ENCODE measurements around the gene PNPLA6.
"Not testable (repeated sequence)": the region's sequence is repeated elsewhere in the genome, so short reads cannot be mapped to it uniquely, and the experiment has no call there.

PNPLA6 gene

GRCh38 chr19:7534531-7535046, 928 bp upstream of the PNPLA6 start:
- DNase-seq = peak; percentile 60 to 66

GRCh38 chr19:7535998-7536695, 630 bp downstream of the PNPLA6 start:
- DNase-seq = no peak

- DNase-seq = not testable (repeated sequence)
Observed at GRCh38 chr19:7538990-7539389, 3.5 kb downstream of the PNPLA6 start.

GRCh38 chr19:7539827-7540425, 4.4 kb downstream of the PNPLA6 start:
- DNase-seq = no peak

GRCh38 chr19:7540761-7541474, 5.4 kb downstream of the PNPLA6 start:
- no peak for DNase-seq

GRCh38 chr19:7541475-7541824, 5.9 kb downstream of the PNPLA6 start:
- no peak for DNase-seq

- DNase-seq = no peak
Observed at GRCh38 chr19:7541828-7542443, 6.4 kb downstream of the PNPLA6 start.

- no peak for DNase-seq
Observed at GRCh38 chr19:7542556-7543348, 7.2 kb downstream of the PNPLA6 start.

- peak; percentile 74 to 79 for DNase-seq
Observed at GRCh38 chr19:7544626-7545025, 9.1 kb downstream of the PNPLA6 start.

GRCh38 chr19:7545300-7545699, 9.8 kb downstream of the PNPLA6 start:
- DNase-seq = no peak

GRCh38 chr19:7545904-7546303, 10.4 kb downstream of the PNPLA6 start:
- peak; percentile 73 to 90 for DNase-seq

- DNase-seq = peak; percentile 33 to 48
Observed at GRCh38 chr19:7547159-7547558, 11.6 kb downstream of the PNPLA6 start.

- peak; percentile 35 to 45 for DNase-seq
Observed at GRCh38 chr19:7549429-7550148, 14.1 kb downstream of the PNPLA6 start.

- DNase-seq = no peak
Observed at GRCh38 chr19:7550169-7550770, 14.8 kb downstream of the PNPLA6 start.

- no peak for DNase-seq
Observed at GRCh38 chr19:7550987-7551761, 15.7 kb downstream of the PNPLA6 start.

GRCh38 chr19:7552781-7553180, 17.3 kb downstream of the PNPLA6 start:
- no peak for DNase-seq

- no peak for DNase-seq
Observed at GRCh38 chr19:7554565-7554964, 19.0 kb downstream of the PNPLA6 start.

GRCh38 chr19:7554990-7555864, 19.7 kb downstream of the PNPLA6 start:
- DNase-seq = no peak

- no peak for DNase-seq
Observed at GRCh38 chr19:7556696-7557315, 21.3 kb downstream of the PNPLA6 start.

Data from inflammatory macrophage treated with lipopolysaccharide for 1 hour (primary cell).